Effector CD8-positive, alpha-beta T cell (primary cell): Measurements from ENCODE around the gene DCDC2C.

Source experiments
- DNase-seq: peaks from one replicate; lab custom pipeline; 2025; lab: John Stamatoyannopoulos, UW

Gene DCDC2C

DNA sequence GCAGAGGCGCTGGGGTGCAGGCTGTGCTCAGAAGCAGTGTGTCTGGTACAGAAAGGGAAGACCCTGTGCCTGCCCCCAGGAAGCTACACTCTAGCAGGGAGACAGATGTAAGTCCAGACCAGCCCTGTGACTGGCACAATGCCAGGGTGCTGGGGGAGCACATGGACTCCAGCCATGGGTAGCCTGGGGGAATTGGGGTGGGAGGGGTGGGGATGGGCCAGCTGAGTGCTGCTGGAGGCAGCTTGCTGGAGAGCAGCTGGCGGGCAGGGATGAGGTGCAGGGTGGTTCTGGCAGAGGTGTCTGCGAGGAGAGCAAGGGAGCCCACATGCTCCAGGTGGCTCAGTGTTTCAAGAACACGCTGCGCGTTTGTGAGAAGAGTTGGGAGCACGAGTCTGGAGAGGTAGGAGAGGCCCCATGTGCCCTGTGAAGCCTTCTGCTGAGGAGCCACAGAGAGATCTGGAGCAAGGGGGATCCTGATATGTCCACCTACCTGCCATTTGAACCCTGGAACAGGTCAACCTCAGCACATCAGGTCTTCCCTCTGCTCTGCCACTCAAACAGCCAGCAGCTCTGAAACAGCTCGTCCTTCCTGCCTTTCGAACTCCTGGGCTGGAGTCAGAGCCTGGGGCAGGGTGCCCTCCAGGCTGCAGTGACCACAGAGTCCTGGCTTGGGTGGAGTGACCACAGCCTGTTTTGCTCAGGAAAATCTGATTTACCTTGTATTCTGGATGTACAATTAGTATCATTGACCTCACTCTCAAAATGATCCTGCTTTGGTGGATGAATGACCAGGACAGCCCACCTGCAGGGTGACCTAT, 30.3 kb upstream of the DCDC2C start:
- DNase-seq, result no peak

DNA sequence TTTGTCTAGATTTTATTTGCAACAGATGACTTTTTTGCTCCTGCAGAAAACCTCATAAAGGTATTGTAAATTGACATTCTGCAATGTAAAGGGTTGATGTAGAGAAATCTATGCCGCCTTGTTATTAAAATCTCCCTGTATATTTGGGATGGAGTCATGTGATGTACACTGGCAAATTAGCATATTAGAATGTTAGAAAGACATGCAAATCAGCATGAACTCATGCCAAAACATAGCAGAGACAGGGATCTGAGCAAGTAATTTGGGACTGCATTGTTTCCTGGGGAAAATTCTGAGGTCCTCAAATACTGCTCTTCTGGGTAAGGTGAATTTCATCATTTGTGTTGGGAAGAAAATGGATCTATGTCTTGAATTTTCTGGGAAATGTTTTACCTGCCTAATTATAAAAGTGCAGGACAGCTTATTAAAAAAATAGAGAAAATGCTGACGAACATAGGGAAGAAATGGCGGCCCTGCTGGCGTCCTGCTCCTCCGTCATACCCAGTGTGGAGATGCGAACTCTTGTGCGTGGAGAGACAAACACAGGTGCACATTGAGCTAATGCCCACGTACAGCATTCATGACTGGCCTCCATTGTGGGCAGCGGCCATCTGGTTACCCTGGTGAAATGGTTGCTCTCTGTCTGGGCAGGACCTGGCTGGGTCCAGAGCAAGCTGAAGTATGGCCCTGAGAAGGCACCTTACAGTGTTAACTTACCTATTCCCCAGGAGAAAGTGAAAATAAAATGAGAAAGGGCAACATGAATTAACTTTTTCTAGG, 29.1 kb upstream of the DCDC2C start:
- no peak for DNase-seq

DNA sequence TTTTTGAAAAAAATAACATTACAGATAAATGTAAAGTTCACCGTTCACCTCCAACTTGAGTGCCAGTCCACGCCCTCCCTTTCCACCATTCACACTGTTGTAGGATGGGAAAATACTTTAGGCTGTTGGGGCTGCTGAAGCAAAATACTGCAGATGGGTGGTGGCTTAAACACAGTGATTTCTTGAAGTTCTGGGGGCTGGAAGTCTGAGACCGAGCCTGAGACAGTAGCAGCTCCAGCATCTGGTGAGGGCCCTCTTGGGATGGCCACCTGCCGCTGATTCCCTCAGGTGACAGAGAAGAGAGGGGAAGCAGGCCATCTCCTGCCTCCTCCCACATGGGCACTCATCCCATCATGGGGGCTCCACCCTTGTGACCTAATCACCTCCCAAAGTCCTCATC, 27.7 kb upstream of the DCDC2C start:
- no peak for DNase-seq

DNA sequence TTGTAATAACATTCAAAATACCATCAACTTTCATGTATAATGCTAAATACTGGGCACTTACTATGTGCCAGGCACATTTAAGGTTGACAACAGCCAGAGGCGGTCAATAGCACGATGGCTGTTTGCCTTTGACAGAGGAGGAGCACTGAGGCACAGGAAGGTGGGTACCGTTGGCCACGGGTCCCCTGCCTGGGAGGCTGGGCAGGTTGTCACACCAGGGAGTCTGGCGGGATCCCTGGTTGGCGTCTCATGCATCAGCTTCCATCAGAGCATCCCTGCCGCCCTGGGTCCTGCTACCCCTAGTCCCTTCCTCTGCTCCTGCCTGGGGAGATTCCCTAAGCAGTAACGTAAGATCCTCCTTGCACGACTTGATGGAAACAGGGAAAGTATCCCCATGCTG, 25.9 kb upstream of the DCDC2C start:
- no peak for DNase-seq

DNA sequence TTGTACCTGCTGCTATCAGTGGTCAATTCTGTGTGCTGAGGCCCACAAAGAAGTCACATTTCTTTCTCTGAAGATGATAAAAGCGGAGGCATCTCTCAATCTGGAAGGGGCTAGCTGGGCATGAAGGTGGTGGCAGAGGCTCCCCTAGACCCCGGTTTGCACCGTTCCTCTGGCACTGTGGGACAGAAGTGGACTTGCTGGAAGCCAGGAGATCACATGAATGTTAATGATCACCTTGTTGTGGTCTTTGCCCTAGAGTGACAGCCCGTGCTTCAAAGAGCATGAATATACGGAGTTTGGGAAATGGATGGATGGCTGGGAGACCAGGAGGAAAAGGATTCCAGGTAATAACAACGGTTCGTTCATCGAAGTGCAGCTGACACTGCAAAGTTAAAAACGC, 25.2 kb upstream of the DCDC2C start:
- DNase-seq, result no peak

DNA sequence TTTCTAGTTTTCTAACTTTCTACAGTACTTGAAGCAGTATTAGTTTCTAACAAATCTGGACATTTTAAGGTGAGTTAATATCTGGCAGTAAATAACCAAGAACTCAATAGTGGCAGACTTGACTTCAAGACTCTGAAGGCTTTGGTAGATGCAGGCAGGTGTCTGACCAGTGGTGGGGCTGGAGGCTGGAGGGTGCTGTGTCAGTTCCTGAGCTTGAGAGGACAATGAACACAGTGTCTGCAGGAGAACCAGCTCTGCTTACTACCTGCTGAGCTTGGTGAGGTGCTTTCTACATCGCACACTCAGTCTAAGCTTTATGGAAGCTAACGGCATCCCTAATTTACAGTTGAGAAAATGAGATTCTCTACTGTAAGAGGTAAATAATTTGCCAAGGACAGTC, 24.2 kb upstream of the DCDC2C start:
- DNase-seq, result no peak

DNA sequence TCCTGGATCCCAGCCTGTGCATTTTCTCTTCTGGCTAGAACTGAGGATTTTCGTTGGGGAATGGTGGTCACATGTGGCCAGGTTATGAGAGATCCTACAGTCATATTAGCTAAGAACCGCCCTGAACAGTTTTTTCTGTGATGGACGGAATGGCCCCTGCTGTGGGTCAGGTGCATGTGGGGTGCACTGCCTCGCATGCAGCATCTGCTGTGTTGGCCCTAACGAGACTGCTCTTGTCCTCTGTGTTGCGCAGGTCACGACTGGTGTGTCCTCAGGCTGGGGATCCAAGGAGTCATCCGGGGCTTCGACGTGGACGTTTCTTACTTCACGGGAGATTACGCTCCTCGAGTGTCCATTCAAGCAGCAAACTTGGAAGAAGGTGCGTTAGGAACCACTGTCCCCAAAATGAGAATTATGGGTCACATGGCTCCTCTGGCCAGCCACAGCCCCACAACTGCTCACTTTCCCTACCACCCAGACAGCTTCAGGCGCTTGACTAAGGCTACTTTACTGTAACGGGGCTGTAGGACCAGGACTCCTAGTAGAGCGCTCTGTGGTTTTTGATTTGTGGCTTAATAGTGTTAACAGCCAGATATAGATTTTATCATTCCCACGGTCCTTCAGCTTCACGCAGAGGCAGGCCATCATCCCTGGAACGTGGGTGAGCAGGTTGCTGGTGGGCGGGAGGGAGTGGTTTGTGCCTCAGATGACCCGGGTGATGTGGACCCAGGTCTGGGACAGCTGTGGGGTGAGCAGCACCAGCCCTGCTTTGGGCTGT, 23.6 kb upstream of the DCDC2C start:
- no peak for DNase-seq

DNA sequence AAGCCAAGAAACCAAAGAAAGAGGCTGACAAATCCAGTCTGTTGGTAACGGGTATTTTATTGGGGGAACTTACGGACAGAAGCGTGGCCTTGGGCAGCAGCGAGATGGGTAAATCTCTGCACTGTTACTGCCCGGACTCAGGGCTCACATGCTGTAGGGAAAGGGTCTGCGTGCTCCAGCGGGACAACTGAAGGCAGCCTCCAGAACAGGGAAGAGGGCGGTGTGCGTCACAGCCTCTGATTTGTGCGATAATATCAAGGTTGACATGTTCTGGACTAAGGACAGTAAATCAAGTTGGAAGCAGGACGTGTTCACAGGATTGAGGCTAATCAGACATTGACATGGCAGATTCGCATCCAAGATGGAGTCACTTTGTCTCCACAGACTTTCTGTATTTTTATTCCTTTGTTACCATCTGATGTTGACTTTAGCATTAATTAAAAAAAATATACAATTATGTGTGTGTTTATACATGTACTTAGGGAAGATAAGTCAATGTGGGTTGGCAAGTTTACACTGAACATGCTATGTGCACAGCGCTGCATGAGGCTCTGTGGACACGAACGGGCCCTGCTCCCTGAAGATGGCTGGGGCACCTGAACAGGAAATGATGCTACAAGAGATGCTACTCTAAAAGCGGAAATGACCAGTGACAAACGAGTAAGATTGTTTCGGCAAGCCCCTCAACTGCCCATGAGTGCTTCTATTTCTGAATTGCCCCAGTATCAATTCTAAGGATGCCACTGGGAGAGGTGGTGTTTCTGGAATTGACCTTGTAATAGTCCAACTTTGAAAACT, 22.6 kb upstream of the DCDC2C start:
- no peak for DNase-seq

DNA sequence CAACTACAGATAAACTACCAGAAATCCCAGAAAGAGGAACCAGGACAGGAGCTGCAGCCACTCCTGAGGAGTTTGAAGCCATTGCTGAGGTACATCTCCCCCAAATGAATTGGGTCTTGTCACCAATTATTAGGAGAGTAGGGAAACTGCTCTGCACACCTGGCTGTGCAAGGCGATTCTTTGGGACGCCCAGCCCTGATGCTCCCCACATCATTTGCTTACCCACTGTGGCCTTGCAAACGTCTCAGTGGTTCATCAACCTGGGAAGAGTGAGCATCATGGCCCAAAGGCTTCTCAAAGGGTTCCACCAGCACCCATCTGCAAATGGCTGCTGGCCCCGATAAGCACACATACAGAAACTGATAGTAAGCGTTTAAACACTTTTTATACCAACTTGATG, 21.8 kb upstream of the DCDC2C start:
- no peak for DNase-seq

DNA sequence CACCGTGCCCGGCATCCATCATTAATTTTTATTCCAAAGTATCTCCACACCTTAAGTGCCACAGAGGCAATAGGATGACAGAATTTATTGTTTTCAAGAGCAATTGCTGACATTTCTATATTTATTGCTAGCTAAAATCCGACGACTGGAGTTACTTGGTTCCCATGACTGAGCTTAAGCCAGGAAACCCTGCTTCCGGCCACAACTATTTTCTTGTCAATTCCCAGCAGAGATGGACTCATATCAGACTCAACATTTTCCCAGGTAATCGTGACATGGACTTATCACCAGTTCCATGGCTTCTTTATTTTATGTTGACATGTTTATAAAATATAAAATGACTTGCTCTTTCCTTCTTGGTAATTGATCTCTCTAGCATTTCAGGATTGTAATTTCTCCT, 20.6 kb upstream of the DCDC2C start:
- no peak for DNase-seq

DNA sequence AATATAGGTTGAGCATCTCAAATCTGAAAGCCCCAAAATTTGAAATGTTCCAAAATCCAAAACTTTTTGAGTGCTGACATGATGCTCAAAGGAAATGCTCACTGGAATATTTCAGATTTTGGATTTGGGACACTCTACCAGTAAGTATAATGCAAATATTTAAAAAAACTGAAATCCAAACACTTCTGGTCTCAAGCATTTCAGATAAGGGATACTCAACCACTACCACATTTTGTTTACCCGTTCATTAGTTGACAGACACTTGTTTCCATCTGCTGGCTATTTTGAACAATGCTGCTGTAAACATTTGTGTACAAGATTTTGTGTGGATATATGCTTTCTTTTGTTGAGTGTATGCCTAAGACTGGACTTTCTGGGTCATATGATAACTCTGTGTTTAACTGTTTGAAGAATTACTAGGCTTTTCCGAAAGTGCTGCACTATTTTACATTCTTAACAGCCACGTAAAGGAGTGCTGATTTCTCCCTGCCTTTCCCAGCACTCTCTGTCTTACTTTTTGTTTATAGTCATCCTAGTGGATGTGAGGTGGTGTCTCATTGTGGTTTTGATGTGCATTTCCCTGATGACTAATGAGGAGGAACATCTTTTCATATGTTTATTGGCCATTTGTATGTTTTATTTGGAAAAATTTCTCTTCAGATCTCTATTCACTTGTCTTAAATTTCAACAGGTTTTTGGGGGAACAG, 19.5 kb upstream of the DCDC2C start:
- no peak for DNase-seq

DNA sequence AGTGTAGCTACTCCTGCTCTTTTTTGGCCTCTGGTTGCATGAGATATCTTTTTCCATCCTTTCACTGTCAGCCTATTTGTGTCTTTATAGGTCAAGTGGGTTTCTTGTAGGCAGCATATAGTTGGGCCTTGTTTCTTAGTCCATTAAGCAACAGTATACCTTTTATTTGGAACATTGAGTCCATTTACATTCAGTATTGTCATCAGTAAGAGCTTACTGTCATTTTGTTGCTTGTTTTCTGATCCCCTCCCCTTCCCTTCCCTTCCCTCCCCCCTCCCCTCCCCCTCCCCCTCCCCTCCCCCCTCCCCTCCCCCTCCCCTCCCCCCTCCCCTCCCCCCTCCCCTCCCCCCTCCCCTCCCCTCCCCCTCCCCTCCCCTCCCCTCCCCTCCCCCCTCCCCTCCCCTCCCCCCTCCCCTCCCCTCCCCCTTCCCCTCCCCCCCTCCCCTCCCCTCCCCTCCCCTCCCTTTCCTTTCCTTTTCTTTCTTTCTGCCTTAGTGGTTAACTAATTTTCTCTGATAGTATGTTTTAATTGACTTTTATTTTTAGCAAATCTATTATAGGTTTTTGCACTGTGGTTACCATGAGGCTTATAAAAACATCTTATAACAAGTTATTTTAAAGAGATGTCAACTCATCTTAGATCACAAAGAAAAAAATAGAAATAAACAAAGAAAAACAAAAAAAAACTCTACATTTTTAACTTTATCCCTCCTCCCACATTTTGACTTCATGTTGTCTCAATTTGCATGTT, 13.2 kb upstream of the DCDC2C start:
- DNase-seq, result no peak

DNA sequence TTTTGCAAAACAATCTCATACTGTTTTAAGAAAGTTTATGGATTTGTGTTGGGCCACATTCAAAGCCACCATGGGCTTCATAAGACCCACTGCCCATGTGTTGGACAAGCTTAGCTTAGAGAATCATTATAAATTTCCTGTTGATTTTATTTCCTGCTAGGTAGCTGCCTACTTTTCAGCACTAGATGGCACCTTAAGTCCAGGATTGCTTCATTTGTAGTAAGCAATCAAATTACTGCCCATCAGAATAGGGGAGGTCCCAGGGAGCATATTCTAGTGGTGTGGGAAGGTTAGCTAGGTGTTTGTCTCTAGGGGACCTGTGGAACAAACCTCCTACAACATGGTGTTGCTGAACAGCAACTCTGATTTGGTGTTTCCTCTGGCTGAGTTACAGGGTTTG, 11.0 kb upstream of the DCDC2C start:
- DNase-seq, result no peak

DNA sequence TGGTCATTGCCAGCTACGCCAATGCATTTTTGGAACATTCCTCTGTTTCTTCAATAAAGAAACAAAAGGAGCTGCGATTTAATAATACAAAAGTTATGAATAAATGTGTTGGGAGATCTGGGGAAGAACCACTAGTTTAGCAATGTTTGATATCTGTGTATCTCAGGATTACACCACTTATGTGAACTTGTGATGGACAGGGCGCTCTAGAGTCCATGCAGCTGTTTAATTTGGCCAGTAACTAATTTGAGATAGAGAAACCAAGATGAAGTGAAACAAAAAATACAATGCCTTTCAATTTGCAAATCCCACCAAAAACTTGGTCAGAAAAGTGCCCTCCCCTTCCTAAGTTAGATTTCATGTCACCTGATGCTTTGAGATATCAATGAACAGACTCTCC, 6.8 kb upstream of the DCDC2C start:
- no peak for DNase-seq

DNA sequence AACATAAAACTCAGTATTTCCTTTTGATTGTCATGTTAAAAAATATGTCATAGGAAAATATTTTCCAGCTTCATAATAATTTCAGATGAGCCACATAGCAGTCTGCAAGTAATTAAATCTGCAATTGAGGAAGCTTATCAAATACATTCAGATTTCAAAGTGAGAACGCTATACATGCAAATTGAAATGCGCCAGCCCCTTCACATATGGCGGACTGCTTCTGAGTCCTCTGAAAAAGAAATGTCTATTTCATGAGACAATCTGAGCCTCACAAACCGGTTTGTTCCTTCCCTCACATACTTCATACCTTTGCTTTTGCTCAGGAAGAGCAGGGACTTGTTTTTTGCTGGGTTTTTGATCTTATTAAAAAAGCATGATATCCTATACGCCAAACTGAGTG, 2.3 kb upstream of the DCDC2C start:
- no peak for DNase-seq

DNA sequence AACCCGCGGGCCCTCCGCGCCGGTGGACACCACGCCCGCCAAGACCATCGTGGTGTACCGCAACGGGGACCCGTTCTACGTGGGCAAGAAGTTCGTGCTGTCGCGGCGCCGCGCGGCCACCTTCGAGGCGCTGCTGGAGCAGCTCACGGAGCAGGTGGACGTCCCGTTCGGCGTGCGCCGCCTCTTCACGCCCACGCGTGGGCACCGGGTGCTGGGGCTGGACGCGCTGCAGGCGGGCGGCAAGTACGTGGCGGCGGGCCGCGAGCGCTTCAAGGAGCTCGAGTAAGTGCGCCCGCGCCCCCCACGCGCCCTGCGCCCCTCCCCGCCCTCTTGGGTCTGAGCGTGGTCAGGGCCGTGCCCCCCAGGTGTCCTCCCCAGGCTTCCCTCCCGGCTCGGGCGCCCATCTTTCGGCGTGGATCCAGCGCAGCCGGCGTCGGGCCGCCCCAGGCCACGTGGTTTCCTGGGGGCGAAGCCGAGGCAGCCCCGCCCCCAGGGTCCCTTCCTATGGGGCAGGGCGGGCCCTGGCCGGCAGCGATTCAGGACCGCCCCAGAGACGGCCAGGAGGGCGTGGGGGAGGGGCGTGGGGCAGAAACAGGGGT, 481 bp downstream of the DCDC2C start:
- no peak for DNase-seq

DNA sequence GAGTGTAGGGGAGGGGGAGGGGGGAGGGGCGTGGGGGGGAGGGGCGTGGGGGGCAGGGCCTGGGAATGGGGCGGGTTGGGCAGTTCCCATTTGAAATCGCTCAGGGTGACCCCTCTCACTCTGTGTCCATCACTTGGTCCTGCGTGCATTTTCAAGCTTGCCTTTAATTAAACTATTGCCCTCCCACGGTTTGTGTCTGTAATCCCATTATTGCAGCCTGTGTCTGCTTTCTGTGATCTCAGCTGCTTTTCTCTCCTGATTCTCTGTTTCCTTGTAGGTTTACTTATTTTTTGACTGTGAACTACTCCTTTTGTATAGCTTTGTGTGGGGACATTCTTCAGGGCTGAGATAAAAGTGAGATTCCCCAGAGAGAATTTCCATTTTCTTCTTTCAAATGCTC, 1.3 kb downstream of the DCDC2C start:
- no peak for DNase-seq

DNA sequence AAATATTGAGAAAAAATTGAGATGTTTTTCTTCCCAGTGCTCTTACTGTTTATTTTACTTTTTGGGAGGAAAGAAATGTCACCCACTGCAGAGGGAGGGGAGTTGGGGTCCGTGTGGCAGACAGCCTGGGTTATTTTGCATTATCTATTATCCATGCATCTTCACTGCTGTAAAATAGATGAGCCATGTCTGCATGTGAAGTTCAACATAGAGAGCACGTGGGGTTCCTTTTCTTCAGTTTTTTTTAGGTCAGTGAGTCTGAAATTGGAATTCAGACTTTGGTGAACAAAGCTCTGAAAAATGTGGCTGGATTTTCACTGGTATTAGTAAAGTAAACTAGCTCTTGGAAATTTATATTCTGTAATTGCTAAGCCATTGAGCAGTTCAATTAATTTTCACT, 2.4 kb downstream of the DCDC2C start:
- no peak for DNase-seq

DNA sequence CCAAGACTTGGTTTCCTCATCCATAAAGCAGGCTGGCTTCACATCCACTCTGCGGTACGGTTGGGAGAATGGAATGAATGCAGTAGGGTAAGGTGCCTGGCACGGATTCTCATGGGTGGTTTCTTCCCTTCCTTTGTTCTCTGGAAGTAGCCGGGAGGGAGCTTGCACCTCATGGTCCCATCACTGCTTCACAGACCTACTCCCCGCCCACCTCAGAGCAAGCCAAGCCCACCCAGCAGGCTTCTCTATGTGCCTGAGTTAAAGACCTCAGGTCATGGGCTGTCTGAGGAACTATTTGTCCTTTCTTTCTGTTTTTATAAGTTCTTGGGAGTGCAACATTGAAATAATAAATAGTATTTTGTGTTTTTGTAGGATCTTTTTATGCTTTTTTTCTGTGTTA, 3.5 kb downstream of the DCDC2C start:
- DNase-seq, result no peak

DNA sequence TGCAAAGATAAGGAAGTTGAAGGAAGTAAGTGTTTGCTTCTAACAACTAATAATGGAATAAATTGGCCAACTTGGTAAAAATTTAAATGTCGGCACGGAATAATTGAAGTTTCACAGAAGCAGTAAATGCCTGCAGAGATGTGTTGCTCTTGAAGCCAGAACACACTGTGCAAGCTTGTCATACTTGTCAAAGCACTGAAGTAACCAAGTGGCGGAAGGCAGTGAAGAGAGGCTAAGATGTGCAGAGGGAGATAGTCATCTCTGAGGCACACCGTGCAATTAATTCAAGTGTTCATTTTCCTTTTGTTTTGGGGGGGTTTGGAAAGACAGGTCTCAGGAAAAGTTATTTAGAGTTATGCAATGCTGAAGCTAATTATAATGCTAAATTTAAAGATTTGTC, 5.2 kb downstream of the DCDC2C start:
- no peak for DNase-seq
